Heart left ventricle (tissue), 16 donors: ENCODE data around the gene NDST3. TPM values are rescaled to one million over a fixed set of nuclear protein-coding genes. Genes with fewer than 3 reads are reported as not detected.

ENCODE experiments used
- ATAC-seq, 4 donors: fragments of 200-7000 bp; cut with Tn5 transposase; one replicate each; pipeline ENCODE4 v1.9.1; 2020 to 2022; ENCODE audit warnings: moderate library complexity in 4 of 4, mild to moderate bottlenecking in 3 of 4, moderate number of reproducible peaks in 1 of 4
- DNase-seq, 5 donors: peaks; one replicate each; pipeline ENCODE4 v3.0.0-alpha.2; 2020
- H3K27ac ChIP-seq, 12 donors: fragments of 200-600 bp; sonication (generic) in 4 of 12; one replicate each; pipeline versions ENCODE4 v1.5.0 to v1.8.0; 2016 to 2022; ENCODE audit warnings: mild to moderate bottlenecking in 2 of 12
- H3K27me3 ChIP-seq, 9 donors: fragments of 200-600 bp; sonication (generic) in 2 of 9; one replicate each; pipeline versions ENCODE4 v1.5.1 to v1.8.0; 2016 to 2022; ENCODE audit warnings: mild to moderate bottlenecking in 3 of 9
- H3K36me3 ChIP-seq, 9 donors: fragments of 200-600 bp; sonication (generic) in 2 of 9; one replicate each; pipeline versions ENCODE4 v1.5.0 to v1.8.0; 2018 to 2022; ENCODE audit warnings: mild to moderate bottlenecking in 2 of 9
- H3K4me1 ChIP-seq, 12 donors: fragments of 200-600 bp; sonication (generic) in 4 of 12; one replicate each; pipeline versions ENCODE4 v1.5.0 to v1.8.0; 2016 to 2022; ENCODE audit warnings: mild to moderate bottlenecking in 3 of 12
- H3K4me3 ChIP-seq, 12 donors: fragments of 200-600 bp; sonication (generic) in 4 of 12; one replicate each; pipeline versions ENCODE4 v1.5.0 to v1.8.0; 2017 to 2022; ENCODE audit warnings: mild to moderate bottlenecking in 9 of 12, moderate library complexity in 4 of 12
- H3K9me3 ChIP-seq, 12 donors: fragments of 200-600 bp; sonication (generic) in 4 of 12; one replicate each; pipeline versions ENCODE4 v1.5.0 to v1.8.0; 2016 to 2022; ENCODE audit warnings: mild to moderate bottlenecking in 1 of 12
- CTCF ChIP-seq, 12 donors: fragments of 200-600 bp; sonication (generic) in 4 of 12; IDR thresholded peaks; one replicate each; pipeline versions ENCODE4 v1.5.0 to v1.8.0; 2018 to 2022; ENCODE audit warnings: antibody characterized with exemption in 12 of 12, mild to moderate bottlenecking in 5 of 12
- POLR2A ChIP-seq, 2 donors: fragments of 450-650 bp; IDR thresholded peaks; one replicate each; pipeline ENCODE4 v1.6.1; 2017; ENCODE audit warnings: antibody characterized with exemption in 2 of 2, mild to moderate bottlenecking in 2 of 2, moderate library complexity in 2 of 2
- WGBS, 4 donors: extraction: QIAGEN DNeasy Blood & Tissue Kit in 2 of 4; methylation state at CpG; one replicate each; pipeline versions ENCODE4 v1.1.5 to v1.1.7; 2013 to 2018; 5-methylcytosine and 5-hydroxymethylcytosine counted together
- intact Hi-C, 10 donors: fragments of 100-400 bp; cut with DNase I; formaldehyde crosslinking; loops; one replicate each; pipeline versions ENCODE4 v1.11.1 to v1.14.2; 2022
- polyA plus RNA-seq, 2 donors: library from polyadenylated mRNA; stranded (reverse); fragments of 200-250 nt; gene quantifications; one replicate each; pipeline ENCODE4 v1.2.3, GENCODE V29; 2013
- total RNA-seq, 9 donors: library from RNA; depleted of rRNA in 2 of 9; stranded (reverse); fragments of >200 nt in 2 of 9; fragmentation: NEBNext Ultra II Directional in 3 of 9; extraction: Animal tissue kit (Norgen Biotek cat#: 25700) in 3 of 9; gene quantifications; one replicate each; pipeline versions ENCODE4 v1.1.0 to v1.2.4, GENCODE V29; 2016 to 2023
- donor health status: ischemic (EF 13 %, LVEDD 7.1; RV severe dilation, severe dysfunction).
- donor health status: healthy with polysubstance abuse.
- donor health status: DM: no; HTN: yes; CAD: no.
- donor health status: DM: no; HTN: no; CAD: no.
- donor health status: ischemic (EF 25% LVEDD 6.9; RV normal size, moderate dysfunction).
- donor health status: ischemic (EF 25% LVEDD 5.7; RV mildly dilated, moderate dysfunction).
- donor health status: healthy.
- donor health status: DM: yes; HTN: yes; CAD: no.
- donor health status: ischemic (EF 35%, LVEDD 5.7; RV mildly dilated, moderate dysfunction).
- donor health status: nonischemic (EF 11% LVEDD 7.7; RV severe dilation, severe dysfunction).
- donor health status: DM: yes; HTN: yes; CAD: no.
- donor health status: PGD.
- donor health status: ischemic (EF 29% LVEDD 5.4; RV normal size, mild dysfunction).
- donor health status: nonischemic (EF 23%, LVEDD 6.1; RV moderate dilation, normal function).

NDST3 gene
- total and polyA plus RNA-seq, 11 donors = 0.29 TPM; not detected in 10

DNA sequence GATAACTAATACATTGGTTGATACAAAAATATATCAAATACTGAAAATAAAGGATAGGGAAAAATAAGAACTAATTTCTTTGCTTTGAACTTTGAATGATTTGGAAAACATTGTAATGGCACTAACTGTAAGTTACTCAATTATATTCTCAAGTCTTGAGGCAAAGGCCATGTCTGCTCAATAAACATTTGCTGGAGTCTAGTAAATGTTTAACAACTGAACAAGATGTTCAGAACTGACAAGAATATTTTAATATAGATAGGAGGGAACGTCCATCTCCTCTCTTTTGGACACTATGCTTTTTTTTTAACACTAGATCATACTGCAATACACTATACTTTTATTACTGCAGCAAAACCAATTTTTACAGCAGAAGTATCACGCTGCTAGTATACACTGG is 242.3 kb downstream of the NDST3 start:
- Histone ChIP-seq H3K36me3 (peaks cover 0 to 18% (median 2%) of the 10 kb centered on the region in 9 donors), H3K27ac (no peak overlapping the region), H3K4me3 (no peak overlapping the region), H3K4me1 (peaks cover 3 to 24% (median 17%) of the 10 kb centered on the region in 12 donors), H3K27me3 (peaks cover 0 to 6% (median 0%) of the 10 kb centered on the region in 9 donors), H3K9me3 (no peaks in the 10 kb centered on the region)
- DNase-seq (no peak), ATAC-seq (no peak)
- intact Hi-C loops = loop anchor here in 1 of 10 donors (10.0 kb wide), 1 partner anchor 408 kb away; the partner anchor contains the start of gene METTL14
- TF ChIP-seq CTCF (IDR thresholded peaks at IDR 0.05) (no peak), POLR2A (IDR thresholded peaks at IDR 0.05) (no peak)
- WGBS, 4 donors = 84 to 88% (median 86%) methylated on average over 2 of the region's 2 CpGs

DNA sequence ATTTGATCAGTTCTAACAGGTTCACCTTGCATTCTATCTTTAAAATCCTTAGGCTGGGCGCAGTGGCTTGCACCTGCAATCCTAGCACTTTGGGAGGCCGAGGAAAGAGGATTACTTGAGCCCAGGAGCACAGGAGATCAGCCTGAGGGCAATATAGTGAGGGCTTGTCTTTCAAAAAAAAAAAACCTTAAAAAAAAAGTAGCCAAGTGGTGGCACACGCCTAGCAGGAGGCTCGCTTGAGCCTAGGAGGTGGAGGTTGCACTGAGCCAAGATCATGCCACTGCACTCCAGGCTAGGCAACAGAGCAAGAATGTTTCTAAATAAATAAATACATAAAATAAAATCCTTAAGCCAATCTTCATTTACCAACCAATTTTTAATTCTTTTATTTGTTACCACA is 243.0 kb downstream of the NDST3 start:
- Histone ChIP-seq H3K9me3 (no peaks in the 10 kb centered on the region), H3K27ac (no peak overlapping the region), H3K4me1 (peaks cover 3 to 29% (median 20%) of the 10 kb centered on the region in 12 donors), H3K36me3 (peaks cover 0 to 19% (median 4%) of the 10 kb centered on the region in 9 donors), H3K27me3 (peaks cover 0 to 3% (median 0%) of the 10 kb centered on the region in 9 donors), H3K4me3 (no peak overlapping the region)
- intact Hi-C loops = loop anchor here in 1 of 10 donors (10.0 kb wide), 1 partner anchor 408 kb away; the partner anchor contains the start of gene METTL14
- 86 to 97% (median 94%) methylated on average over 4 of the region's 4 CpGs for whole genome bisulfite sequencing, 4 donors
- DNase-seq (no peak), ATAC-seq (no peak)
- TF ChIP-seq CTCF (IDR thresholded peaks at IDR 0.05) = no peak
- no peak for TF ChIP-seq POLR2A (IDR thresholded peaks at IDR 0.05)

- DNase-seq (peak; percentile 92 to 97 (median 95)), ATAC-seq (peak; percentile 99)
- Histone ChIP-seq H3K4me1 (peaks cover 3 to 29% (median 20%) of the 10 kb centered on the region in 12 donors), H3K4me3 (peak overlapping the region; percentile 50 to 82 (median 76)), H3K27ac (peak overlapping the region; percentile 86 to 94 (median 90)), H3K36me3 (peaks cover 0 to 19% (median 8%) of the 10 kb centered on the region in 9 donors), H3K9me3 (no peaks in the 10 kb centered on the region), H3K27me3 (no peaks in the 10 kb centered on the region)
- 0 to 2% (median 0%) methylated on average over 45 to 56 of the region's 56 CpGs for WGBS, 4 donors
- TF ChIP-seq POLR2A (IDR thresholded peaks at IDR 0.05) (peak; percentile 51 to 88), CTCF (IDR thresholded peaks at IDR 0.05) (no peak)
- intact Hi-C loops = loop anchor here in 1 of 10 donors (10.0 kb wide), 1 partner anchor 406 kb away; the partner anchor contains the start of gene METTL14
Observed at GRCh38 chr4:118278473-118279274, 244.4 kb downstream of the NDST3 start.

- ATAC-seq (no peak), DNase-seq (no peak)
- Histone ChIP-seq H3K36me3 (peaks cover 0 to 19% (median 8%) of the 10 kb centered on the region in 9 donors), H3K4me1 (peaks cover 3 to 29% (median 20%) of the 10 kb centered on the region in 12 donors), H3K9me3 (no peaks in the 10 kb centered on the region), H3K27ac (peak overlapping the region; percentile 86 to 94 (median 90)), H3K27me3 (no peaks in the 10 kb centered on the region), H3K4me3 (peak overlapping the region; percentile 50 to 82 (median 76))
- TF ChIP-seq POLR2A (IDR thresholded peaks at IDR 0.05) = no peak
- no peak for TF ChIP-seq CTCF (IDR thresholded peaks at IDR 0.05)
- intact Hi-C loops = loop anchor here in 1 of 10 donors (10.0 kb wide), 1 partner anchor 405 kb away; the partner anchor contains the start of gene METTL14
- 3 to 6% (median 4%) methylated on average over 13 of the region's 13 CpGs for WGBS, 4 donors
Observed at GRCh38 chr4:118279328-118279727, 245.0 kb downstream of the NDST3 start.
